HG03066 (cell line): Measurements from ENCODE around the gene PLXNA2.

Experiments used
- ATAC-seq: cut with Tn5 transposase; IDR thresholded peaks from one replicate; pipeline ENCODE4 v1.9.1; 2021; ENCODE audit warnings: low read depth; ENCODE audit not compliant: unreplicated experiment

PLXNA2 gene

GRCh38 chr1:208080396-208081286, 163.5 kb downstream of the PLXNA2 start:
- ATAC-seq = no peak

- ATAC-seq = no peak
Observed at GRCh38 chr1:208079161-208079560, 165.0 kb downstream of the PLXNA2 start.

- ATAC-seq = no peak
Observed at GRCh38 chr1:208078752-208079151, 165.4 kb downstream of the PLXNA2 start.

- ATAC-seq = no peak
Observed at GRCh38 chr1:208077232-208078075, 166.7 kb downstream of the PLXNA2 start.

- no peak for ATAC-seq
Observed at GRCh38 chr1:208074353-208074752, 169.8 kb downstream of the PLXNA2 start.

DNA sequence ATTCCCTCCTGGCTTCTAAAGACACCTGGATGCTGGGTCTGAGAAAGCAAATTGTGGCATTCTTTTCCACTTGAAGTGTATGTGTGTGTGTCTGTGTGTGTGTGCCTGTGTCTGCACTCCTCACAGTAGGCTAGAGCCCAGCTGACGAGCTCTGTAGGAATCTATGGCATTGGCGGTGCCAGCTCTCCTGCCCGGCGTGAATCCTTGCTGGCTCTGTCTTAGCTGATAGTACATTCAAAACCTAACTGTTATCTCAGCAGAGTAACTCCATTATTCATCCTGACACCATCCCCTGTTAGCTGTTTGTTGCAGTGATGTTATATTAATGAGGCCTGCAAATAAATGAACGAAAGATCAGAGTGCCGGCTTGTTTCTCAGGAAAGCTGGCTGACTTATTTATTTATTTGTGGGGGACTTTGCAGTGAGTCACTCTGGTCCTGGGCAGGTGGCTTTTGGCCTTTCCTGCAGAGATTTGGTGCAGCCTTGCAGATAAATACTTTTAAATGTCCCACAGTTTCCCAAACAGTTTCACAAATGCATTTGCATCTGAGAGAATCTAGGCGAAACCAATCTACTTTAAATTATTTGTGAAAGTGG, 172.7 kb downstream of the PLXNA2 start:
- no peak for ATAC-seq

DNA sequence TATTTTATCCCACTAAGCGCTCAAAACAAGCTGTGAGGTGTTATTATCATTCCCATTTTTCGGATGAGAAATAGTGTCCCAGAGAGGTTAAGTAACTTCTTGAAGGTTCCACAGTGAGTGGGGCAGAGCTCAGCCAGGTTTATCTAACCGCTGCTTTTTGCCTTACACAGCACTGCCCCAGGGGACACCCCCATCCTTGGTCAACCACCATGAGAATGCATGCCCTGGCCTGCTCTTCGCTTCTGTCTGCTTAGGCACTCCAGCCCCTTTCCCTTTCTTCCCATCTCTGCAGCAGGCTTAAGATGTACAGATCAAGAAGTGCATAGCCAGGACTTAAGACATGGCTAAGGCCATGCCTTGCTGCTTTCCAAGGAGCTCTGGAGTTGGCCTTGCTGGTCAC, 174.3 kb downstream of the PLXNA2 start:
- no peak for ATAC-seq

- ATAC-seq = no peak
Observed at GRCh38 chr1:208069317-208069716, 174.9 kb downstream of the PLXNA2 start.

DNA sequence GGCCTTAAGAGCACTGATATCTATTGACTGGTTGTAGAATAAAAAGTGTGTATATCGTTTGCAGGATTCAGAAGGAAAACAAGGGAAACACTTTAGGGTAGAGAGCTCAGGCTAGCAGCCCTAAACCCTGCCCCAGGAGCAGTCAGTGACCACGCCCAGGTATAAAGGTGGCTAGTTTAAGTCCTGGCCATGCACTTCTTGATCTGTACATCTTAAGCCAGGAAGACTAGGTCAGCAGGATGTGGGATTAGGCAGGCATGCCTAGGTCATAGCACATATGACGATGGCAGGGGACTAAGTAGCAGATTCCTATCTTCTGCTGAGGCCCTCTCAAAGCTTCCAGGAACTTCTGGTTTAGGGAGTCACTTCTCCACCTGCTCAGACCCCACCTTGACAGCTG, 175.3 kb downstream of the PLXNA2 start:
- no peak for ATAC-seq

GRCh38 chr1:208068407-208068806, 175.8 kb downstream of the PLXNA2 start:
- no peak for ATAC-seq

DNA sequence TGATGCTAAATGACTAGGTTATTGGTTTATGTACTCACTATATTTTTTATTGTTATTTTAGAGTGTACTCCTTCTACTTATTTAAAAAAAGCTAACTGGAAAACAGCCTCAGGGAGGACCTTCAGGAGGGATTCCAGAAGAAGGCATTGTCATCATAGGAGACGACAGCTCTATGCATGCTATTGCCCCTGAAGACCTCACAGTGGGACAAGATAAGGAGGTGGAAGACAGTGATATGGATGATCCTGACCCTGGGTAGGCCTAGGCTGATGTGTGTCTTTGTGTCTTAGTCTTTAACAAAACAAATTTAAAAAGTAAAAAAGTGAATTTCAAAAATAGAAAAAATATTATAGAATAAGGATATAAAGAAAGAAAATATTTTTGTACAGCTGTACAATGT, 177.6 kb downstream of the PLXNA2 start:
- no peak for ATAC-seq

- ATAC-seq = no peak
Observed at GRCh38 chr1:208065862-208066261, 178.3 kb downstream of the PLXNA2 start.

DNA sequence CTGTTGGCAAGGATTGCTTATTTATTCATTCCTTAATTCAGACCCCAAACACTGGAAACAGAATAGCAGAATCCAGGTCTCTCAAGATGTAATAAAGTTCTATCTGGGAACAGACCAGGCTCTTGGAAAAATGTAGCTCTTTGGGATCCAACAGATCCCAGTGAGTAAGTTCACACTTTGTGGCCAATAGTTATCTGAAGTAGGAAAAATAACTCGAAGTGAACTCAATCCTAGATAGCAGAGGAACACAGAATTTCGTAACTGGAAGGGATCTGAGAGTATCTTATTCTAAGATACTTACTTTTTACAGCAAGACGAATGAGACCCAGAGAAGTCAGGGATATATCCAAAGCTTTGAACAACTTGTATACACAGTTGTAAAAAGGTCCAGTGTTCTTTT, 182.6 kb downstream of the PLXNA2 start:
- ATAC-seq = no peak

DNA sequence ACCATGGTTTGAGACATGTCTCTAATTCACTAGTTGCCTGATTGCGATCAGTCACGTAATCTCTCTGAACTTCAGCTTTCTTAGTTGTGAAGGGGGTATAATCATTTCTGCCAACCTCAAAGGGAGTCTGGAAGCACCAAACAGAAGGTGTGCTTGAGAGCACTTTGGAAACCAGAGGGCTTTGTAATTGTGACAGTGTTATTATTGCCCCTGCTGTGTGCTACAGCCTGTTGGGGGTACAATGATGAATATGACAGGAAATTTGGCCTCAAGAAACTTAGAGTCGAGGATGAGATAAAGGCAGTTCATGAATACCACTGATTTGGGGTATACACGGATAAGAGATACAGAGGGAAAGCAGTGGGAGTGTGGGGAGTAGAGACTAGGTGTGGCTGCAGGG, 183.1 kb downstream of the PLXNA2 start:
- ATAC-seq = no peak

DNA sequence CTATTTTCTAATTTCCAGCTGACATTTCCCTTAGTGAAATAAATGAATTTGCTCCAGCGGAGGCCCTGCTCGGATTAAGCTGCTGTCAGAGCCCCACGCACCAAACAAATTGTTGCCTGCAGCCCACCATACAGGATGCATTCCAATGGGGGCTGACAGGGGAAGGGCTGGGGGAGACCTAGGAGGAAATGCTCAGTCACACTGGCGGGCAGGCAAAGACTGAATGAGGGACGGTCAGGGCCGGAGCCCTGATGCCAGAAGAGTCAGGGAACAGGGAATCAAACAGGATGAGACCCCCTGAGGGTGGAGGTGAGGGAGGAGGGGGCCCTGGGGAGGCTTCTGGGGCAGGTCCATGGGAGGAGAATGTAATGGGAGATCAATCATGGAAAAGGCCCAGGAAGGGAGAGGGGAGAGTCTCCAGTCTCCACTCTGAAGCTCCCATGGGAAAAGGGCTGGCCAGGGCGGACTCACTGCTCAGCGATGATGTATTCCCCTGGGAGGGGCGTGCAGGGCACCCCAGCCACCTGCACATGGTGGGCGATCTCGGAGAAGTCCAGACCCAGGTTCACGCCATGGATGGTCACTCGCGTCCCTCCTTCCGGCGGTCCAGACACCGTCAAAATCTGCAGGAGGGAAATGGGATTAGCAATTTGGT, 183.8 kb downstream of the PLXNA2 start:
- no peak for ATAC-seq

GRCh38 chr1:208059409-208060001, 184.7 kb downstream of the PLXNA2 start:
- no peak for ATAC-seq

- ATAC-seq = no peak
Observed at GRCh38 chr1:208058756-208059155, 185.4 kb downstream of the PLXNA2 start.

- ATAC-seq = no peak
Observed at GRCh38 chr1:208058267-208058666, 185.9 kb downstream of the PLXNA2 start.

DNA sequence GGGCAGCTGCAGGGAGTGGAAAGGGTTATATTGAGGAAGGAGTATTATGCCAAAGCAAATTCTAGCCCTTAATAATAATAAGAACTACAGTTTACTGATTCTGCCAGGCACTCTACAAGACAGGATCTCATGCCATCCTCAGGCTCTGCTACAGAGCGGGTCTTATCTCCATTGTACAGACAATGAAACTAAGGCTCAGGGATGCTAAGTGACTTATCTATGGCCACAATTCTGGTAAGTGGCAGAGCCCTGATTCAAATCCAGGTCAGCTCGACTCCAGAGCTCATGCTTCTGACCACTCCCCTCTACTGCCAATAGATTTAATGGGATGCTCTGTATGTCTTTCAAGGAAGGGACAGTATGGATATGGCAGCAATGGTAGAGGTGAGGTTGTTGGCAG, 187.1 kb downstream of the PLXNA2 start:
- ATAC-seq = no peak

DNA sequence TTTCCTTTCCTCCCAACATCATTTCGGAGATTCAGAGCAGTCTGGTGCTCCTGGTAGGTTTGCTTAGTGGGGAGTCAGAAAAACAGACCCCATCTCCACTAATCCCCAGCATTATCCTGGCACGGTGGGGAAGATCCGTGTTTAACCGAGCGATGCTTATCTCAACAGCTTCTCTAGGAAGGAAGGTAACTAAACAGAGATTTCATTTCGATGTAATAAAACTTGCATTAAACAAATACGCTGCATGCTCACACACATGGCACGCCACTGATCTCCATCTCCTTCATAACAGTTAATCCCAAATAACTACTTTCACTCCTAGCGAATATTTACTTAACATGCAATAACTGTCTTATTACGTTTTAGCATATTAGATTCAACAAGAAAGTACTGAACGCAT, 188.6 kb downstream of the PLXNA2 start:
- no peak for ATAC-seq
